HG02852 (cell line): ENCODE measurements around the gene ENDOV.

Experiments
- ATAC-seq: cut with Tn5 transposase; IDR thresholded peaks from one replicate; pipeline ENCODE4 v1.9.1; 2021; ENCODE audit warnings: mild to moderate bottlenecking, moderate library complexity; ENCODE audit not compliant: unreplicated experiment

Gene ENDOV

GRCh38 chr17:80414508-80414802 lies 512 bp upstream of the ENDOV start:
- ATAC-seq = no peak

DNA sequence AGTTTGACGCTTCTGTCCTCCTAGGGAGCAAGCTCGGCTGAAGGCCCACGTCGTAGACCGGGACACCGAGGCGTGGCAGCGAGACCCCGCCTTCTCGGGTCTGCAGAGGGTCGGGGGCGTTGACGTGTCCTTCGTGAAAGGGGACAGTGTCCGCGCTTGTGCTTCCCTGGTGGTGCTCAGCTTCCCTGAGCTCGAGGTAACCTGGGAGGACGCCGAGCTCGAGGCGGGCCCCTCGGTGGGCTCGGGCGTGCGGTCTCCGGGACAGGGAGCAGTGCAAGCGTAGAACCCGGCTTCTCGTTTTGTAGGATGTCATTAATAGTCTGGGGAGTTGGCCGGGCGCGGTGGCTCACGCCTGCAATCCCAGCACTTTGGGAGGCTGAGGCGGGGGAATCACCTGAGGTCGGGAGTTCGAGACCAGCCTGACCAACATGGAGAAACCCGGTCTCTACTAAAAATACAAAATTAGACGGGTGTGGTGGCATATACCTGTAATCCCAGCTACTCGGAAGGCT lies 715 bp downstream of the ENDOV start:
- ATAC-seq = no peak

DNA sequence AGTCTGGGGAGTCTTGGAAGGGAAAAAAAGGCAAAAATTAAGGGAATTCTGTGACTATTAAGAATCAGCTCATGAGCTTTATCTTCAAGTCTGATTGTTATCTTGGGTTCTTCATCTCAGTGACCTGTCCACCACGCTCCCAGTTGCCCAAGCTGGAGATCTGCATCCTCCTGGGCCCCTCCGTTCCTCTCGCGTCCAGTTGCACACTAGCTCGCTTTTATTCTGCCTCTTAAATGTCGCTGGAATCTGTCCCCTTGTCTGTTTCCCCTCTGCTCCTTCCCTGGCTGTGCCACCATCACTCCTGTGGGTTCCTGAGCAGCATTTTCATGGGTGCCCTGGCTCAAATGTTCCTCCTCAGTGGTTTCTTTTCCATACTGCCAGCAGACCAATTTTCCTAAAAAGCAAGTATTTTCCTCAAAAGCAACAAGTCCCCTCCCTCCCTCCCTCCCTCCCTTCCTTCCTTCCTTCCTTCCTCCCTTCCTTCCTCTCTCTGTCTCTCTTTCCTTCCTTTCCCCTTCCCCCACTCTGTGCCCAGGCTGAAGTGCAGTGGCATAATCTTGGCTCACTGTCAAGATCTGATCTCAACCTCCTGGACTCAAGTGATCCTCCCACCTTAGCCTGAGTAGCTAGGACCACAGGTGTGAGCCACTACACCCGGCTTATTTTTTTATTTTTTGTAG lies 1.4 kb downstream of the ENDOV start:
- ATAC-seq = no peak

DNA sequence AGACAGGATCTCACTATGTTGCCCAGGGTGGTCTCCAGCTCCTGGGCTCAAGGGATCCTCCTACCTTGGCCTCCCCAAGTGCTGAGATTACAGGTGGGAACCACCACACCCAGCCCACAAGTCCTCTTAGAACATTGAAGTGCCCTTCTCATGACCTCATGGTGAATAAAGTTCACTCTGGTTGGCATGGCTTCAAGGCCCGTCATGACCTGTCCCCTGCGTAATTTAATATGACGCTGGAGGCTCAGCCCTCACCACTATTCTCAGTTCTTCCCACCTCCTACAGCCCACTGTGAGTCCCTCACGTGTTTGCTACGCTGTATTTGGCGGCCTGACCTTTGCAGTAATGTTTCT lies 1.9 kb downstream of the ENDOV start:
- ATAC-seq = no peak

DNA sequence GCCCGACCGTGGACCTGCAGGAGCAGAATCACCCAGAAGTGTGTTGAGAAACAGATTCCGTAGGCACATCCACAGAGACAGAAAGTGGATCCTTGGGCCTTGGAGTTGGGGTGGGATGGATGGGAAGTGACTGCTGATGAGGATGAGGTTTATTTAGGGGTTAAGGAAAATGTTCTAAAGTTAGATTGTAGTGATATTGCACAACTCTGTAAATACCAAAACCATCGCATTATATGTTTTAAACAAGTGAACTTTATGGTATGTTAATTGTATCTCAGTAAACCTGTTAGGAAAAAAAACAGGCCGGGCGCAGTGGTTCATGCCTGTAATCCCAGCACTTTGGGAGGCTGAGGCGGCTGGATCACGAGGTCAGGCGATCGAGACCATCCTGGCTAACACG lies 3.6 kb downstream of the ENDOV start:
- ATAC-seq = no peak

GRCh38 chr17:80419255-80419654 lies 4.3 kb downstream of the ENDOV start:
- no peak for ATAC-seq

DNA sequence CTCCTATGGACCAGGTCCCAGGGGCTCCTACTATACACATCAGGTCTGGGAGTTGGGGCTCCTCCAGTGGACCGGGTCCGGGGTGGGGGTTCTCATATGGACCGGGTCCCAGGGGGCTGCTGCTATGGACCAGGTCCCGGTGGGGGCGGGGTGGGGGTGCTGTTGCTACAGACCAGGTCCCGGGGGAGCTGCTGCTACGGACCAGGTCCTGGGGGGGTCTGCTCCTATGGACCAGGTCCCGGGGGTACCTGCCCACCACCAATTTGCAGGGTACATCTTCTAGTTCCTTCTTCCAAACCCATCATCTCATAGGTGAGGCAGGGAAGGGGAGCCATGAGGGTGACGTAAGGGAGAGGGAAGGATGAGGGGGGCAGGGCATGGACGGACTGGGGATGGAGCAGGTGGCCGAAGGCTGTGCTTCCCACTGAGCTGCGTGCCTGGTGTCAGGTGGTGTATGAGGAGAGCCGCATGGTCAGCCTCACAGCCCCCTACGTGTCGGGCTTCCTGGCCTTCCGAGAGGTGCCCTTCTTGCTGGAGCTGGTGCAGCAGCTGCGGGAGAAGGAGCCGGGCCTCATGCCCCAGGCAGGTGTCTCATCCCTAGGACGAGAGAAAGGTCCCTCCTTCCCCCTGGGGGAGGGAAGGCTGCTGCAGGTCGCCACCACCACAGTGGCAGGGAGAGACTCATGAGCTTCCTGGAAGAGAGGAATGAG lies 6.6 kb downstream of the ENDOV start:
- no peak for ATAC-seq

GRCh38 chr17:80422276-80422675 lies 7.3 kb downstream of the ENDOV start:
- no peak for ATAC-seq

DNA sequence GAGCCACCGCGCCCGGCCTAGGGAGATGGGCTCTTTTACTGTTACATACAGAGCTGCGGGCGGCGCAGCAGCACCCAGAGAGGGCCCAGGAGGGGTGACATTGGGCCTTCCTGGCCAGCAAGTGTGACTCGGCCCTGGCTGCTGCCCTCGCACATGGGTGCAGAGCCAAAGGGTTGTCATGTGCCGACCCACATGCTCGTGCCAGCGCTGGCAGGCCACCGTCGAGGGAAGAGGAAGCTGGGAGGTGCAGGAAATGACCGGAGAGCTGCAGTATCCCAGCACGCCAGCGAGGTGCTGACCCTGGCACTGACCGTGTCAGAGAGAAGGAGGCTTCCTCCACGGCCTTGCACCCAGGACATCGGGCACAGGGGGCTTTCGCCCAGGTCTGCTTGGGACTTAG lies 8.0 kb downstream of the ENDOV start:
- ATAC-seq = no peak

DNA sequence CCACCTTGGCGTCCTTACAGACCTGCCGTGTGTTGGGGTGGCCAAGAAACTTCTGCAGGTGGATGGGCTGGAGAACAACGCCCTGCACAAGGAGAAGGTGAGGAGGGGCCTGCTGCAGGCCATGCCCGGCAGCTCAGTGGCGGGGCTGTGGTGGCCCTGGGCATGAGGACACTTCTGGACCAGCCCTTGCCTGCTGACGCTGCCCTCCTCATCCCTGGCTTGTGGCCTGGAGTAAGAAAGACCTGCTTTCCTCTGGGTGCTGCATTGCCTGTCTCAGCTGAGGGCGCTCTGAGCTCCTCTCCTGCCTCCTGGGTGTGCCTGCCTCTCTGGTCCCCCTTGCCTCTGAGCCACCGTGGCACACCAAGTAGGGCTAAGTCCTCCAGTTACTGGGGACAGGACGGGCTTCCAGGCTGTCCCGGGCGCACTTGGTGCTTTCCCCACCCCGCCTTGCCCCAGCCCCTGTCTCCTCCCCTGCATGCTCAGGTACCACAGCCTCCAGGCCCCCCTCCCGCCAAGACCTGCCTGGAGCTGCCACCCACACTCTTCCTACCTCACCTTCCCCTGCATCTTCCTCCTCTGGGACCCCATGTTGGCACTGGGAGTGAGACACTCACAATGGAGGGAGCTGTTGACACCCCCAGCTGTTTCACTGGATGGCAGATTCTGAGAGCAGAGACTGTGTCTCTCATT lies 8.7 kb downstream of the ENDOV start:
- ATAC-seq = no peak

GRCh38 chr17:80424261-80424660 lies 9.3 kb downstream of the ENDOV start:
- no peak for ATAC-seq

DNA sequence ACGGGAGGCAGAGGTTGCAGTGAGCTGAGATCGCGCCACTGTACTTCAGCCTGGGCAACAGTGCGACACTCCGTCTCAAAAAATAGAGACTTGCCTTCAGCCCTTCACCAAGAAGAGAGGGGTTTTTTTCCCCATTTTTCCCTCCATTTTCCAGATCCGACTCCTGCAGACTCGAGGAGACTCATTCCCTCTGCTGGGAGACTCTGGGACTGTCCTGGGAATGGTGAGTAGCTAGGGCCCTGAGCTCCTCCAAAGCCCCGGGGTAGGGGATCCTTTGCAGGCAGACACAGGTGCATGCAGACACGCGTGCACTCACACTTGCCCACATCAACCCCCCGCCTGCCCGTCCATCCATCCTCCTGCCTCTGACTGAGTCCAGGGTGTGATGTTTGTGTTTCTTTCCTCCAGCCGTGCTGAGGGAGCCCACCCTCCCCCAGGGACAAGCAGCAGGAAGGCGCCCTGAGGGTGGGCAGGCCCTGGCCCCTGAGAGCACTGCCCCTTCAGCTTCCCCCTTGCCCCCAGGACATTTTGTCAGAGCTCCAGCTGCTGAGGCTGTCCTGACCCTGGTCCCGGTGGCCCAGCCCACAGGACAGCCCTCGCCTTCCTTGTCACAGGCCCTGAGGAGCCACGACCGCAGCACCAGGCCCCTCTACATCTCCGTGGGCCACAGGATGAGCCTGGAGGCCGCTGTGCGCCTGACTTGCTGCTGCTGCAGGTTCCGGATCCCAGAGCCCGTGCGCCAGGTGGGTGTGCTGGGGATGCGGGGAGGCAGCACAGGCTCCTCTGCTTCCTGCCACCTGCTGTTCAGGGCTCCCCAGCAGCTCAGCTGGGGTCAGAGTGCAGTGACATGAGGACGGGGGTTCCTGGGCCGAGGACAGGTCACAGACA lies 10.2 kb downstream of the ENDOV start:
- ATAC-seq = no peak

- ATAC-seq = no peak
These were observed 11.0 kb downstream of the ENDOV start for GRCh38 chr17:80425835-80426426.

- ATAC-seq = no peak
These were observed 11.8 kb downstream of the ENDOV start for GRCh38 chr17:80426671-80427326.

GRCh38 chr17:80427366-80428282 lies 12.7 kb downstream of the ENDOV start:
- ATAC-seq = no peak

DNA sequence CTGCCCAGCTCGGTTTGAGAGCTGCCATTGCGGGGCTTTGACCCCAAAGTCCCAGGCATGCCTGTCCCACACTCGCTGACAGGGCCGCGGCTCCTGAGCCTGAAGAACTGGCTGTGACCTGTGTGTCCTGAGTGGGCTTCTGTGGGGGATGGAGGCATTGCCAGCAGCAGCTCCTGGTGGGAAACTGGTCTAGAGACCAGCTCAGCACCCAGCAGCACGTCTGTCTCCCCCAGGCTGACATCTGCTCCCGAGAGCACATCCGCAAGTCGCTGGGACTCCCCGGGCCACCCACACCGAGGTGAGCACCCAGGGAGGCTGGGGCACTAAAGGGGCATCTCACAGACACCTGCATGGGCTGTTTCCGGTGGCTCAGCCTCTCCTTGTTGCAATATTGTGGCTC lies 13.4 kb downstream of the ENDOV start:
- ATAC-seq = no peak

DNA sequence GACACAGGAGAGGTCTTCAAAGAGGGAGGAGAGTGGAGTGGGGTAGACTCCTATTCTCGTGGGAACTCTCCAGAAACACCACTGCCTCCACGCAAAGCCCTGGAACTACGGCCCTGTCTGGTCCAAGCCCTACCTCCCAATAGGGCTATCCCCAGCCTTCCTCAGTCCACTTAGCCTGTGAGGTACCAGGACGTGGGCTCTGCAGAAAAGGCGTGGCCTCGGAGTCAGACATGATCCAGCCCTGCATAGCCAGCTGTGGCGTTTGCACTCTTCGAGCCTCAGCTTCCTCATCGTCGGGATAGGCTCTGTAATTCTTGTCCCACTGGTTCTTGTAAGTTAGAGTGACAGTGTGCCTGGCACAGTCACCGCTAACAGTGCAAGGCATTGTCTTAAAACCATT lies 13.8 kb downstream of the ENDOV start:
- ATAC-seq = no peak

- no peak for ATAC-seq
These were observed 14.6 kb downstream of the ENDOV start for GRCh38 chr17:80429356-80430275.
